GM12878 (cell line): ENCODE data around the gene IDH3A. TPM values are rescaled to one million over a fixed set of nuclear protein-coding genes. Genes with fewer than 3 reads are reported as not detected.

Experiments
- ASH2L ChIP-seq: fragments of 300-600, 200-600 bp; sonication (generic); IDR thresholded peaks from 2 replicates; pipeline ENCODE4 v1.6.1; 2017; ENCODE audit warnings: low read depth, mild to moderate bottlenecking, borderline replicate concordance
- CTCF ChIP-seq, 3 experiments: IDR thresholded peaks in 2 of 3; conservative IDR thresholded peaks in 1 of 3; 2 replicates each; pipeline ENCODE4 v1.5.1; 2011; ENCODE audit warnings: low read depth in 3 of 3, low read length in 3 of 3, mild to moderate bottlenecking in 3 of 3, control low read depth in 2 of 3, moderate library complexity in 2 of 3, inconsistent platforms in 1 of 3, mixed read lengths in 1 of 3; ENCODE audit not compliant: control insufficient read depth in 2 of 3, insufficient read depth in 1 of 3; ENCODE audit errors: extremely low read depth in 1 of 3
- NFXL1 ChIP-seq: fragments of 450-650 bp; IDR thresholded peaks from 2 replicates; pipeline ENCODE4 v1.6.1; 2017; ENCODE audit warnings: antibody characterized with exemption, mild to moderate bottlenecking, borderline replicate concordance
- NR2F1 ChIP-seq: fragments of 450-650 bp; conservative IDR thresholded peaks from 2 replicates; pipeline ENCODE4 v1.6.1; 2017; ENCODE audit warnings: mild to moderate bottlenecking
- PAX5 ChIP-seq: IDR thresholded peaks from 2 replicates; pipeline ENCODE4 v1.6.1; 2011; ENCODE audit warnings: low read depth, low read length, borderline replicate concordance
- POLR2AphosphoS5 ChIP-seq: IDR thresholded peaks from 2 replicates; pipeline ENCODE4 v1.6.1; 2011; ENCODE audit warnings: mild to moderate bottlenecking, low read length, inconsistent platforms
- RAD21 ChIP-seq: IDR thresholded peaks from 2 replicates; pipeline ENCODE4 v1.6.1; 2011; ENCODE audit warnings: mild to moderate bottlenecking, low read depth, low read length, moderate library complexity; ENCODE audit not compliant: insufficient read depth
- ZNF24 ChIP-seq: fragments of 450-650 bp; IDR thresholded peaks from 2 replicates; pipeline ENCODE4 v1.6.1; 2017; ENCODE audit warnings: antibody characterized with exemption, mild to moderate bottlenecking
- polyA plus RNA-seq, 11 experiments: library from polyadenylated mRNA; depleted of rRNA in 4 of 11; unstranded in 6 of 11; stranded (reverse) in 5 of 11; fragments of >200 nt; fragmentation: Nextera tagmentation in 4 of 11; fragmentation: Illumina TruSeq in 1 of 11; extraction: Ambion mirVana in 4 of 11; extraction: Trizol in 1 of 11; gene quantifications; 1 replicate in 1 of 11; 2 replicates in 10 of 11; pipeline versions ENCODE4 v1.2.1 to v1.2.3, GENCODE V29; 2011 to 2016; ENCODE audit warnings: inconsistent platforms in 2 of 11, missing spikeins in 2 of 11, low read depth in 1 of 11
- total RNA-seq, 4 experiments: library from RNA; depleted of rRNA in 3 of 4; stranded (reverse); fragments of >200 nt in 3 of 4; fragmentation: Illumina TruSeq in 1 of 4; extraction: Trizol in 1 of 4; gene quantifications; 2 replicates each; pipeline versions ENCODE4 v1.2.1 to v1.2.3, GENCODE V29; 2013 to 2021
- TF ChIP-seq, protein P1 (sequence below): fragments of 450-650 bp; IDR thresholded peaks from 2 replicates; pipeline ENCODE4 v1.6.1; 2016; ENCODE audit warnings: mild to moderate bottlenecking

Gene IDH3A
- total and polyA plus RNA-seq, 10 of the 15 experiments (the other 5 are each of a cell fraction or from before 2014, with no cell fraction given): 83.9 to 254 (median 195) TPM

GRCh38 chr15:78108300-78109084, 40.7 kb upstream of the IDH3A start (continued):
- no peak for TF ChIP-seq ASH2L
- TF ChIP-seq, protein P1, sequence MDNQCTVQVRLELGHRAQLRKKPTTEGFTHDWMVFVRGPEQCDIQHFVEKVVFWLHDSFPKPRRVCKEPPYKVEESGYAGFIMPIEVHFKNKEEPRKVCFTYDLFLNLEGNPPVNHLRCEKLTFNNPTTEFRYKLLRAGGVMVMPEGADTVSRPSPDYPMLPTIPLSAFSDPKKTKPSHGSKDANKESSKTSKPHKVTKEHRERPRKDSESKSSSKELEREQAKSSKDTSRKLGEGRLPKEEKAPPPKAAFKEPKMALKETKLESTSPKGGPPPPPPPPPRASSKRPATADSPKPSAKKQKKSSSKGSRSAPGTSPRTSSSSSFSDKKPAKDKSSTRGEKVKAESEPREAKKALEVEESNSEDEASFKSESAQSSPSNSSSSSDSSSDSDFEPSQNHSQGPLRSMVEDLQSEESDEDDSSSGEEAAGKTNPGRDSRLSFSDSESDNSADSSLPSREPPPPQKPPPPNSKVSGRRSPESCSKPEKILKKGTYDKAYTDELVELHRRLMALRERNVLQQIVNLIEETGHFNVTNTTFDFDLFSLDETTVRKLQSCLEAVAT: 0 out of 2 replicates have a peak, but pooled peaks have one; percentile 46
- no peak for TF ChIP-seq POLR2AphosphoS5
- 0 out of 2 replicates have a peak, but pooled peaks have one; percentile 28 for TF ChIP-seq NR2F1
- TF ChIP-seq CTCF (IDR thresholded peaks at IDR 0.05 in 2 of 3, conservative IDR thresholded peaks at IDR 0.05 in 1 of 3; ENCODE audit: control insufficient read depth in 2 of 3, extremely low read depth in 1 of 3, insufficient read depth in 1 of 3, low read depth in 3 of 3, low read length in 3 of 3): peak; percentile 89 to 97 (median 94)
- no peak for TF ChIP-seq ZNF24
- TF ChIP-seq NFXL1: no peak
- no peak for TF ChIP-seq PAX5
- TF ChIP-seq RAD21: peak; percentile 77
